Measurements from ENCODE around the gene SH3GL2.

SH3GL2 gene

GRCh38 chr9:17665450-17665849 lies 86.6 kb downstream of the SH3GL2 start:
- no peak overlapping the region for H3K9ac ChIP-seq (ENCODE audit: low read depth, low read length)
- no peaks in the 10 kb centered on the region for H3K9me3 ChIP-seq (ENCODE audit: insufficient read depth, low read depth, low read length)
- H3K27ac ChIP-seq (ENCODE audit: low read length), result no peak overlapping the region
- H3K27me3 ChIP-seq (ENCODE audit: insufficient read depth, low read length), result no peaks in the 10 kb centered on the region
- no peaks in the 10 kb centered on the region for H3K4me1 ChIP-seq (ENCODE audit: insufficient read depth, low read length)
- H3K4me3 ChIP-seq (ENCODE audit: low read length), result no peak overlapping the region
- H3K36me3 ChIP-seq (ENCODE audit: insufficient read depth, low read depth, low read length), result no peaks in the 10 kb centered on the region

GRCh38 chr9:17669206-17669605 lies 90.3 kb downstream of the SH3GL2 start:
- Histone ChIP-seq H3K36me3 (ENCODE audit: insufficient read depth, low read depth, low read length) (no peaks in the 10 kb centered on the region), H3K9me3 (ENCODE audit: insufficient read depth, low read depth, low read length) (no peaks in the 10 kb centered on the region), H3K27me3 (ENCODE audit: insufficient read depth, low read length) (no peaks in the 10 kb centered on the region), H3K9ac (ENCODE audit: low read depth, low read length) (no peak overlapping the region), H3K27ac (ENCODE audit: low read length) (no peak overlapping the region), H3K4me1 (ENCODE audit: insufficient read depth, low read length) (no peaks in the 10 kb centered on the region), H3K4me3 (ENCODE audit: low read length) (no peak overlapping the region)

GRCh38 chr9:17682684-17683083 lies 103.8 kb downstream of the SH3GL2 start:
- Histone ChIP-seq H3K9me3 (ENCODE audit: insufficient read depth, low read depth, low read length) (peaks cover 7% of the 10 kb centered on the region; the same call in 1 of the 2 replicates), H3K4me1 (ENCODE audit: insufficient read depth, low read length) (no peaks in the 10 kb centered on the region), H3K4me3 (ENCODE audit: low read length) (no peak overlapping the region), H3K27me3 (ENCODE audit: insufficient read depth, low read length) (no peaks in the 10 kb centered on the region), H3K9ac (ENCODE audit: low read depth, low read length) (no peak overlapping the region), H3K36me3 (ENCODE audit: insufficient read depth, low read depth, low read length) (no peaks in the 10 kb centered on the region), H3K27ac (ENCODE audit: low read length) (no peak overlapping the region)

- Histone ChIP-seq H3K4me3 (ENCODE audit: low read length) (no peak overlapping the region), H3K36me3 (ENCODE audit: insufficient read depth, low read depth, low read length) (no peaks in the 10 kb centered on the region), H3K27ac (ENCODE audit: low read length) (no peak overlapping the region), H3K27me3 (ENCODE audit: insufficient read depth, low read length) (no peaks in the 10 kb centered on the region), H3K9me3 (ENCODE audit: insufficient read depth, low read depth, low read length) (peaks cover 7% of the 10 kb centered on the region; the same call in 1 of the 2 replicates), H3K4me1 (ENCODE audit: insufficient read depth, low read length) (no peaks in the 10 kb centered on the region), H3K9ac (ENCODE audit: low read depth, low read length) (no peak overlapping the region)
Observed at GRCh38 chr9:17688834-17689233, 110.0 kb downstream of the SH3GL2 start.

GRCh38 chr9:17694336-17694735 lies 115.5 kb downstream of the SH3GL2 start:
- no peaks in the 10 kb centered on the region for H3K9me3 ChIP-seq (ENCODE audit: insufficient read depth, low read depth, low read length)
- no peaks in the 10 kb centered on the region for H3K27me3 ChIP-seq (ENCODE audit: insufficient read depth, low read length)
- H3K4me1 ChIP-seq (ENCODE audit: insufficient read depth, low read length), result no peaks in the 10 kb centered on the region

GRCh38 chr9:17695482-17695881 lies 116.6 kb downstream of the SH3GL2 start:
- no peaks in the 10 kb centered on the region for H3K27me3 ChIP-seq (ENCODE audit: insufficient read depth, low read length)
- no peaks in the 10 kb centered on the region for H3K9me3 ChIP-seq (ENCODE audit: insufficient read depth, low read depth, low read length)
- H3K9ac ChIP-seq (ENCODE audit: low read depth, low read length), result no peak overlapping the region
- no peaks in the 10 kb centered on the region for H3K36me3 ChIP-seq (ENCODE audit: insufficient read depth, low read depth, low read length)
- no peaks in the 10 kb centered on the region for H3K4me1 ChIP-seq (ENCODE audit: insufficient read depth, low read length)
- no peak overlapping the region for H3K27ac ChIP-seq (ENCODE audit: low read length)
- no peak overlapping the region for H3K4me3 ChIP-seq (ENCODE audit: low read length)

More at GRCh38 chr9:17694336-17694735, 115.5 kb downstream of the SH3GL2 start:
- Histone ChIP-seq H3K36me3 (ENCODE audit: insufficient read depth, low read depth, low read length) (no peaks in the 10 kb centered on the region), H3K4me3 (ENCODE audit: low read length) (no peak overlapping the region), H3K27ac (ENCODE audit: low read length) (no peak overlapping the region), H3K9ac (ENCODE audit: low read depth, low read length) (no peak overlapping the region; the same call in 1 of the 2 replicates)

- Histone ChIP-seq H3K27me3 (ENCODE audit: insufficient read depth, low read length) (no peaks in the 10 kb centered on the region), H3K9ac (ENCODE audit: low read depth, low read length) (no peak overlapping the region), H3K9me3 (ENCODE audit: insufficient read depth, low read depth, low read length) (no peaks in the 10 kb centered on the region), H3K36me3 (ENCODE audit: insufficient read depth, low read depth, low read length) (no peaks in the 10 kb centered on the region), H3K27ac (ENCODE audit: low read length) (no peak overlapping the region), H3K4me3 (ENCODE audit: low read length) (no peak overlapping the region), H3K4me1 (ENCODE audit: insufficient read depth, low read length) (no peaks in the 10 kb centered on the region)
Observed at GRCh38 chr9:17699615-17700330, 120.9 kb downstream of the SH3GL2 start.

- no peaks in the 10 kb centered on the region for H3K36me3 ChIP-seq (ENCODE audit: insufficient read depth, low read depth, low read length)
- no peak overlapping the region for H3K9ac ChIP-seq (ENCODE audit: low read depth, low read length)
- no peaks in the 10 kb centered on the region for H3K4me1 ChIP-seq (ENCODE audit: insufficient read depth, low read length)
- H3K4me3 ChIP-seq (ENCODE audit: low read length), result no peak overlapping the region
- H3K9me3 ChIP-seq (ENCODE audit: insufficient read depth, low read depth, low read length), result no peaks in the 10 kb centered on the region
- H3K27me3 ChIP-seq (ENCODE audit: insufficient read depth, low read length), result no peaks in the 10 kb centered on the region
- no peak overlapping the region for H3K27ac ChIP-seq (ENCODE audit: low read length)
Observed at GRCh38 chr9:17706347-17706746, 127.5 kb downstream of the SH3GL2 start.

GRCh38 chr9:17719053-17719452 lies 140.2 kb downstream of the SH3GL2 start:
- Histone ChIP-seq H3K9ac (ENCODE audit: low read depth, low read length) (no peak overlapping the region), H3K27ac (ENCODE audit: low read length) (no peak overlapping the region), H3K36me3 (ENCODE audit: insufficient read depth, low read depth, low read length) (no peaks in the 10 kb centered on the region), H3K27me3 (ENCODE audit: insufficient read depth, low read length) (no peaks in the 10 kb centered on the region), H3K4me3 (ENCODE audit: low read length) (no peak overlapping the region), H3K9me3 (ENCODE audit: insufficient read depth, low read depth, low read length) (peaks cover 8% of the 10 kb centered on the region; the same call in 1 of the 2 replicates), H3K4me1 (ENCODE audit: insufficient read depth, low read length) (no peaks in the 10 kb centered on the region)

GRCh38 chr9:17721954-17722353 lies 143.1 kb downstream of the SH3GL2 start:
- no peaks in the 10 kb centered on the region for H3K4me1 ChIP-seq (ENCODE audit: insufficient read depth, low read length)
- no peak overlapping the region for H3K4me3 ChIP-seq (ENCODE audit: low read length)
- H3K9ac ChIP-seq (ENCODE audit: low read depth, low read length), result no peak overlapping the region
- no peak overlapping the region for H3K27ac ChIP-seq (ENCODE audit: low read length)
- no peaks in the 10 kb centered on the region for H3K27me3 ChIP-seq (ENCODE audit: insufficient read depth, low read length)
- no peaks in the 10 kb centered on the region for H3K36me3 ChIP-seq (ENCODE audit: insufficient read depth, low read depth, low read length)
- H3K9me3 ChIP-seq (ENCODE audit: insufficient read depth, low read depth, low read length), result peaks cover 12% of the 10 kb centered on the region; the same call in 1 of the 2 replicates

- no peak overlapping the region for H3K9ac ChIP-seq (ENCODE audit: low read depth, low read length)
- H3K4me3 ChIP-seq (ENCODE audit: low read length), result no peak overlapping the region
- no peaks in the 10 kb centered on the region for H3K4me1 ChIP-seq (ENCODE audit: insufficient read depth, low read length)
- H3K27ac ChIP-seq (ENCODE audit: low read length), result no peak overlapping the region
- H3K36me3 ChIP-seq (ENCODE audit: insufficient read depth, low read depth, low read length), result no peaks in the 10 kb centered on the region
- H3K9me3 ChIP-seq (ENCODE audit: insufficient read depth, low read depth, low read length), result peaks cover 12% of the 10 kb centered on the region; the same call in 1 of the 2 replicates
- H3K27me3 ChIP-seq (ENCODE audit: insufficient read depth, low read length), result no peaks in the 10 kb centered on the region
Observed at GRCh38 chr9:17723656-17724055, 144.8 kb downstream of the SH3GL2 start.

- Histone ChIP-seq H3K4me1 (ENCODE audit: insufficient read depth, low read length) (no peaks in the 10 kb centered on the region), H3K27me3 (ENCODE audit: insufficient read depth, low read length) (no peaks in the 10 kb centered on the region), H3K9ac (ENCODE audit: low read depth, low read length) (no peak overlapping the region), H3K4me3 (ENCODE audit: low read length) (no peak overlapping the region), H3K9me3 (ENCODE audit: insufficient read depth, low read depth, low read length) (peaks cover 12% of the 10 kb centered on the region; the same call in 1 of the 2 replicates), H3K36me3 (ENCODE audit: insufficient read depth, low read depth, low read length) (no peaks in the 10 kb centered on the region), H3K27ac (ENCODE audit: low read length) (no peak overlapping the region)
Observed at GRCh38 chr9:17725399-17726010, 146.6 kb downstream of the SH3GL2 start.
